Measurements from ENCODE around the gene SLC25A39. TPM values are rescaled to one million over a fixed set of nuclear protein-coding genes. Genes with fewer than 3 reads are reported as not detected.
"Not testable (repeated sequence)": the region's sequence is repeated elsewhere in the genome, so short reads cannot be mapped to it uniquely, and the experiment has no call there.

SLC25A39 gene, protein sequence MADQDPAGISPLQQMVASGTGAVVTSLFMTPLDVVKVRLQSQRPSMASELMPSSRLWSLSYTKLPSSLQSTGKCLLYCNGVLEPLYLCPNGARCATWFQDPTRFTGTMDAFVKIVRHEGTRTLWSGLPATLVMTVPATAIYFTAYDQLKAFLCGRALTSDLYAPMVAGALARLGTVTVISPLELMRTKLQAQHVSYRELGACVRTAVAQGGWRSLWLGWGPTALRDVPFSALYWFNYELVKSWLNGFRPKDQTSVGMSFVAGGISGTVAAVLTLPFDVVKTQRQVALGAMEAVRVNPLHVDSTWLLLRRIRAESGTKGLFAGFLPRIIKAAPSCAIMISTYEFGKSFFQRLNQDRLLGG
- total RNA-seq (10 to 100 TPM; 56.7 to 69.9 (median 66.4) TPM), polyA plus RNA-seq (73.0 TPM)
- long read RNA-seq, donor 1, transcript SLC25A39-212 (12 exons, 1,542 nt) = minor isoform, 6 of 283 reads
- long read RNA-seq, donor 1, transcript SLC25A39-201 (12 exons, 1,607 nt) = major isoform, 175 of 283 reads
- long read RNA-seq, donor 1, transcript SLC25A39-202 (12 exons, 1,565 nt) = minor isoform, 36 of 283 reads
- long read RNA-seq, donor 1, partial matches to known transcripts = 33 of 283 reads
- long read RNA-seq, donor 1, other reads (novel, unspliced or antisense) = 31 of 283 reads
- long read RNA-seq, donor 2, transcript SLC25A39-202 (12 exons, 1,565 nt) = minor isoform, 25 of 167 reads
- long read RNA-seq, donor 2, transcript SLC25A39-201 (12 exons, 1,607 nt) = major isoform, 102 of 167 reads
- long read RNA-seq, donor 2, partial matches to known transcripts = 15 of 167 reads
- long read RNA-seq, donor 2, other reads (novel, unspliced or antisense) = 19 of 167 reads
- long read RNA-seq, donor 3, transcript SLC25A39-201 (12 exons, 1,607 nt) = major isoform, 390 of 565 reads
- long read RNA-seq, donor 3, transcript SLC25A39-212 (12 exons, 1,542 nt) = minor isoform, 18 of 565 reads
- long read RNA-seq, donor 3, transcript SLC25A39-203 (11 exons, 1,274 nt) = minor isoform, 5 of 565 reads
- long read RNA-seq, donor 3, transcript SLC25A39-202 (12 exons, 1,565 nt) = minor isoform, 68 of 565 reads
- long read RNA-seq, donor 3, partial matches to known transcripts = 23 of 565 reads
- long read RNA-seq, donor 3, other reads (novel, unspliced or antisense) = 60 of 565 reads
- long read RNA-seq, donor 4, transcript SLC25A39-212 (12 exons, 1,542 nt) = minor isoform, 7 of 156 reads
- long read RNA-seq, donor 4, transcript SLC25A39-202 (12 exons, 1,565 nt) = minor isoform, 13 of 156 reads
- long read RNA-seq, donor 4, transcript SLC25A39-201 (12 exons, 1,607 nt) = major isoform, 103 of 156 reads
- long read RNA-seq, donor 4, partial matches to known transcripts = 16 of 156 reads
- long read RNA-seq, donor 4, other reads (novel, unspliced or antisense) = 15 of 156 reads

GRCh38 chr17:44324571-44325275 is at the start of gene SLC25A39:
SLC25A39 (minus strand) TSS chr17:44324823; CDS start chr17:44323562, 1,261 bp downstream.
- DNase-seq (peak; percentile 93 to 98 (median 98)), ATAC-seq (peak; percentile 93)
- H3K27ac ChIP-seq (ENCODE audit: low read length) = peak within 1 kb of the TSS; percentile 70
- peak within 1 kb of the TSS; percentile 87 for H3K4me3 ChIP-seq (ENCODE audit: low read length)
- H3K9me3 ChIP-seq (ENCODE audit: control insufficient read depth, low read length) = no peaks in the 10 kb centered on the region
- no peaks in the 10 kb centered on the region for H3K27me3 ChIP-seq (ENCODE audit: control insufficient read depth, insufficient read depth)
- intact Hi-C loops (cut with DNase I) = loop anchor here (2.0 to 5.0 kb wide), 4 partner anchors 102 to 114 kb away; no protein-coding TSS in a partner anchor
- under 1% methylated on average over 85 of the region's 85 CpGs for WGBS
- no peaks in the 10 kb centered on the region for H3K4me1 ChIP-seq (ENCODE audit: control insufficient read depth, insufficient read depth, low read length)

DNA sequence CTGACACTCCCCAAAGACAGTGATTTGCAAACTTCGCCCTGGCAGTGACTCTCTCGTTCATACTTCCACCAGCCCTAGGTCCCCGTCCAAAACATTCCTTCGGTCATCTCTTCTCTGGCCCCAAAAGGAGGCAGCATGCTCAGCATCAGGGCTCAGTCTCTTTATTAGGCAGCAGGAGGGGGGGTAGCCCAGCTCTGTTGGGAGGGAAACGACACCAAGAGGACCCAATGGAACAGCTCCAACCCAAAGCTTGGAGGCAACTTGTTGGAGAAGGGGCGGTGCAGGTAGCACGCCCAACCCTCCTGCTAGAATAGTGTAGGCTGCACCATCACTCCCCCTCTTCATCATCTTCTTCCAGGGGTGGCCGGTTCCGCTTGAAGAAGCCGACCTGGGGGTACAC is 47.4 kb upstream of the SLC25A39 start:
- DNase-seq (no peak), ATAC-seq (no peak)
- Histone ChIP-seq H3K9me3 (ENCODE audit: control insufficient read depth, low read length) (no peaks in the 10 kb centered on the region), H3K4me1 (ENCODE audit: control insufficient read depth, insufficient read depth, low read length) (no peaks in the 10 kb centered on the region), H3K27ac (ENCODE audit: low read length) (no peak overlapping the region), H3K27me3 (ENCODE audit: control insufficient read depth, insufficient read depth) (no peaks in the 10 kb centered on the region), H3K4me3 (ENCODE audit: low read length) (no peak overlapping the region)
- intact Hi-C loops (cut with DNase I) = no loop called here
- WGBS = 64% methylated on average over 10 of the region's 10 CpGs

- WGBS = 66% methylated on average over 17 of the region's 17 CpGs
- intact Hi-C loops (cut with DNase I); H3K27me3 ChIP-seq (ENCODE audit: control insufficient read depth, insufficient read depth); H3K4me3 ChIP-seq (ENCODE audit: low read length); ATAC-seq; H3K9me3 ChIP-seq (ENCODE audit: control insufficient read depth, low read length); H3K4me1 ChIP-seq (ENCODE audit: control insufficient read depth, insufficient read depth, low read length); DNase-seq; H3K27ac ChIP-seq (ENCODE audit: low read length): not testable (repeated sequence)
Measured at GRCh38 chr17:44369414-44370023, 44.9 kb upstream of the SLC25A39 start.

- intact Hi-C loops (cut with DNase I); ATAC-seq; H3K9me3 ChIP-seq (ENCODE audit: control insufficient read depth, low read length); H3K4me3 ChIP-seq (ENCODE audit: low read length); H3K27ac ChIP-seq (ENCODE audit: low read length); H3K27me3 ChIP-seq (ENCODE audit: control insufficient read depth, insufficient read depth); H3K4me1 ChIP-seq (ENCODE audit: control insufficient read depth, insufficient read depth, low read length): not testable (repeated sequence)
- 92% methylated on average over 42 of the region's 42 CpGs for WGBS
- peak in 1 of 3 donors; percentile 47 for DNase-seq
Measured at GRCh38 chr17:44368391-44369243, 44.0 kb upstream of the SLC25A39 start.

DNA sequence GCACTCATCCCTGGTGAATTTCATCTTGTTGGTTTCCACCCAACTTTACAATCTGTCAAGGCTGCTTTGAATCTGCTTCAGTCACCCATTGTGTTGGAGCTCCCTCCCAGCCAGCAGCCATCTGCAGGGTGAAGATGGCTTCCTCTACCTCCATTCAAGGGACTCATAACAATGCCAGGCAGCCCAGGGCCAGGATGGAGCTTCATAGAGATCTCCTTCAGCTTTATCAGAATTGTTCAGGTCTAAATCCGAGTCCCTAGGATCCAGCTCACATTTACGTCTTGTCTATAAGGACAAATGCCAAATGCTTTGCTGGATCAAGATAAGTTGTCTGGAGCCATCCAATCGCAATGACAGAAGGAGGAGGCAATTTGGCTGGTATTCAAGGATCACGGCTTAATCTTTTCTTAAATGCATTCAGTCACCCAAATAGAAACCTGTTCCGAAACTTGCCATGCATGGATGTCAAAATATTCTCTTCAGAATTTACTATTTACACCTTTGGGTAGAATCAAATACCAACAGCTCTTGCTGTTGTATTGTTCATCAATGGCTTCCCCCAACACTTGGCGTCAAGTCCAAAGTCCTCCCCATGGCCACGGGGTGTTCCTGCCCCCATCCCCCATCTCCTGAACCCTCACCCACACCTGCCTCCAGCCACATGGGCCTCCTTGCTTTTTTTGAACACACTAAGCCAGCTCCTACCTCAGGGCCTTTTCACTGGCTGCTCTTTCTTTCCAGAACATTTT is 42.8 kb upstream of the SLC25A39 start:
- Histone ChIP-seq H3K27me3 (ENCODE audit: control insufficient read depth, insufficient read depth) (no peaks in the 10 kb centered on the region), H3K4me1 (ENCODE audit: control insufficient read depth, insufficient read depth, low read length) (peaks cover 1% of the 10 kb centered on the region), H3K4me3 (ENCODE audit: low read length) (no peak overlapping the region), H3K27ac (ENCODE audit: low read length) (no peak overlapping the region), H3K9me3 (ENCODE audit: control insufficient read depth, low read length) (no peaks in the 10 kb centered on the region)
- ATAC-seq (no peak), DNase-seq (no peak)
- intact Hi-C loops (cut with DNase I) = no loop called here
- WGBS = 54% methylated on average over 7 of the region's 7 CpGs

DNA sequence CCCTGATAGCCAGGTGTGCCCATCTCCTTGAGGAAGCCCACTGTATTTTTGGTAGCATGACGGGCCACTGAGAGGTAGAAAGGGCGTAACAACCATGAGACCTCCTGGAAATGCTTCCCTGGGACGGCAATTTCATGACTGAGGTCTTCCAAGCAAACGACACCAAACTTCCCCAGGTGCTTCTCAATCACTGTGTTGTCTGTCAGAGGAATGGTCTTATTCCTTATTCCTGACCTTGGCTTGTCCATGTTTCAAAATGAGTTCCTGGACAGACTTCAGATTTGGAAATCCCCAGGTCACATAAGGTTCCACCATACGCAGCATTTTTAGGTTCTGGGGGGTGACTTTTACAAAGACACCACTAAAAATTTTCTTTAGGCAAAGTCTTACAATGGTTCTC is 40.4 kb upstream of the SLC25A39 start:
- DNase-seq; intact Hi-C loops (cut with DNase I); H3K4me1 ChIP-seq (ENCODE audit: control insufficient read depth, insufficient read depth, low read length); ATAC-seq; H3K27me3 ChIP-seq (ENCODE audit: control insufficient read depth, insufficient read depth); H3K4me3 ChIP-seq (ENCODE audit: low read length); H3K9me3 ChIP-seq (ENCODE audit: control insufficient read depth, low read length); H3K27ac ChIP-seq (ENCODE audit: low read length): not testable (repeated sequence)
- 89% methylated on average over 5 of the region's 5 CpGs for WGBS

DNA sequence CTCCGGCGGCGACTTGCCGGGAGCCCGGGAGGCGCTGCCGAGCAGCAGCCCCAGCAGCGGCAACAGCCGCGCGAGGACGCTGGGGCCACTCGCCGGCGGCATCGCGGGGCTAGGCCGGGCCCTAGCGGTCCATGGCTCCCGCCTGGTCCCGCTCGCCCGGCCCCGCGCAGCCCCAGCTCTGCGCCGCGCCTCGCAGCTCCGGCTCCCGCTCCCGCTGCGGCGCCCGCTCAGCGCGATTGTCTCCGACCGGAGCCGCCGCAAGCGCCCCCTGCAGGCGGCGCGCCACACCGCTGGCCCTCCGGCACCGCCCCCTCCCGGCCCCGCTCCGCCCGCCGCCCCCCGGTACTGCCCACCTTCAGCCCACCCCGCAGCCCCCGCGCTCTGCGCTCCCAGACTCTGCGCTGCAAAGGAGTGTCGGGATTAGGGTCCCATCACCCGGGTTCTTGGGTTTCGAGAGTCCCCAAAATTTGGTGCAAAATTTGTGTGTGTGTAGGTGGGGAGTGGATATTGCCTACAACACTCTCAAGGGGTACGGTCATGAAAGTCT is 39.1 kb upstream of the SLC25A39 start, which contains the start of gene FAM171A2:
Gene FAM171A2 (minus strand): TSS at position 241 of the 547 bp plus-strand sequence. CDS start 139 bp downstream, at position 102.
- ATAC-seq (peak; percentile 72 to 77), DNase-seq (peak; percentile 66 to 89 (median 86))
- Histone ChIP-seq H3K4me1 (ENCODE audit: control insufficient read depth, insufficient read depth, low read length) (peaks cover 10% of the 10 kb centered on the region), H3K9me3 (ENCODE audit: control insufficient read depth, low read length) (no peaks in the 10 kb centered on the region), H3K27ac (ENCODE audit: low read length) (no peak within 1 kb of the TSS), H3K27me3 (ENCODE audit: control insufficient read depth, insufficient read depth) (no peaks in the 10 kb centered on the region), H3K4me3 (ENCODE audit: low read length) (peak within 1 kb of the TSS; percentile 78)
- intact Hi-C loops (cut with DNase I) = no loop called here
- WGBS = under 1% methylated on average over 63 of the region's 63 CpGs

DNA sequence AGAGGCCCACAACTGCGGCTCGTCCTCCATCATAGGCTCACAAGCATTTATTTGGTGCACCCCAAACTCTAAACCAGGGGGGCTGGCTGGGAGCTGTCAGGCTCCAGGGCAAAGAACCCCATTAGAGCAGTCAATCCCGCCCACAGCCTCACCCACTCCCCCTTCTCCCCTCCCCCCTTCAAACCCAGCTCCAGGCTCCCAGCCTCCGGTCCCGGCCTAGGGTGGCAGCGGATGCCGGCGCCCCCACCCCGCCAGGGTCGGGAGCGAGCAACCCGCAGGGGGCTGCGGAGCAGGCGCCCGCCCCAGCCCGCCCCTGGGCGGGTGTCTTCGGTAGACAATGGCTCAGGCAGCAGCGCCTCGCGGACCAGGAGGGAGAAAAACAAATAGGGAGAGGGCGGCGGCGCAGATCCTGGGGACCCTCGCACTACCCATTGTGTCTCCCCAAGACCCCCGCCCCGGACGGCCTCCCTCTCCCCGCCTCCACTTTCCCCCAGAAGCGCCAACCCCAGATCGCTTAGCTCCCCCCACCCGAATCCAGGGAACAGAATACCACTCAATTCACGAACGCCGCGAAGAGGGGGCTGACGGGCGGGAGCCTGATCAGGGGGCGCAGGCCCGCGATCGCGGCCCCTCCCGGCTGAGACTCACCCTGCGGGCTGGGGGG is 38.5 kb upstream of the SLC25A39 start:
- H3K4me3 ChIP-seq (ENCODE audit: low read length) = peak overlapping the region; percentile 78
- peak; percentile 20 to 29 for ATAC-seq
- no peaks in the 10 kb centered on the region for H3K27me3 ChIP-seq (ENCODE audit: control insufficient read depth, insufficient read depth)
- H3K27ac ChIP-seq (ENCODE audit: low read length) = no peak overlapping the region
- intact Hi-C loops (cut with DNase I) = no loop called here
- DNase-seq = peak in 2 of 3 donors; percentile 60 to 66
- H3K4me1 ChIP-seq (ENCODE audit: control insufficient read depth, insufficient read depth, low read length) = peaks cover 10% of the 10 kb centered on the region
- WGBS = under 1% methylated on average over 45 of the region's 45 CpGs
- no peaks in the 10 kb centered on the region for H3K9me3 ChIP-seq (ENCODE audit: control insufficient read depth, low read length)
